H1 (cell line): ENCODE measurements around the gene PRRT1B. TPM values are rescaled to one million over a fixed set of nuclear protein-coding genes. Genes with fewer than 3 reads are reported as not detected.

ENCODE experiments used
- CTCF ChIA-PET: fragments of 300-600 bp; sonication (Branson Sonifier 250); formaldehyde crosslinking; loops from one replicate; lab custom pipeline; 2021; ENCODE audit not compliant: partially characterized antibody; lab: Charles Lee
- POLR2A ChIA-PET: fragments of 300-600 bp; sonication (Branson Sonifier 250); formaldehyde crosslinking; loops from one replicate; lab custom pipeline; 2021; ENCODE audit warnings: inconsistent platforms; ENCODE audit not compliant: partially characterized antibody; lab: Charles Lee
- DNase-seq, 2 experiments: peaks; one replicate each; pipeline versions ENCODE4 v3.0.0 to v3.0.0-alpha.2; 2010 to 2022; ENCODE audit warnings: low spot score in 2 of 2, low read depth in 1 of 2, mixed read lengths in 1 of 2
- FAIRE-seq: peaks from 2 replicates; lab custom pipeline; 2011; peaks lifted over from hg19 to GRCh38; lab: Jason Lieb, UNC
- H2AFZ ChIP-seq: 2 replicates; pipeline ENCODE4 v1.8.1; 2012; ENCODE audit warnings: low read length, inconsistent platforms
- H2AK5ac ChIP-seq: 2 replicates; pipeline ENCODE4 v1.6.1; 2013; ENCODE audit warnings: low read depth, low read length
- H2BK120ac ChIP-seq: replicated peaks from 2 replicates; pipeline ENCODE3; 2013; ENCODE audit warnings: low read depth, low read length, inconsistent platforms
- H2BK12ac ChIP-seq: 2 replicates; pipeline ENCODE4 v1.6.1; 2013; ENCODE audit warnings: low read depth, low read length
- H2BK15ac ChIP-seq: 2 replicates; pipeline ENCODE4 v1.6.1; 2013; ENCODE audit warnings: low read length
- H2BK20ac ChIP-seq: 2 replicates; pipeline ENCODE4 v1.6.1; 2013; ENCODE audit warnings: low read length
- H2BK5ac ChIP-seq: 2 replicates; pipeline ENCODE4 v1.6.1; 2013; ENCODE audit warnings: low read depth, low read length
- H3K14ac ChIP-seq: 2 replicates; pipeline ENCODE4 v1.6.1; 2013; ENCODE audit warnings: inconsistent platforms; ENCODE audit not compliant: insufficient read length
- H3K18ac ChIP-seq: 2 replicates; pipeline ENCODE4 v1.6.1; 2013; ENCODE audit warnings: low read length; ENCODE audit errors: extremely low read depth
- H3K23ac ChIP-seq: 2 replicates; pipeline ENCODE4 v1.6.1; 2013; ENCODE audit warnings: inconsistent platforms; ENCODE audit not compliant: insufficient read length
- H3K23me2 ChIP-seq: 2 replicates; pipeline ENCODE4 v1.6.1; 2013; ENCODE audit warnings: low read depth, low read length
- H3K27ac ChIP-seq: 2 replicates; pipeline ENCODE4 v1.6.1; 2011; ENCODE audit warnings: low read depth, low read length, inconsistent platforms
- H3K27me3 ChIP-seq, 4 experiments: replicated peaks in 1 of 4; 1 replicate in 1 of 4; 2 replicates in 3 of 4; pipeline versions ENCODE4 v1.6.1 to v1.8.1; 2011 to 2013; ENCODE audit warnings: low read length in 3 of 4, mild to moderate bottlenecking in 3 of 4, inconsistent platforms in 2 of 4, mixed read lengths in 2 of 4, moderate library complexity in 1 of 4; ENCODE audit not compliant: control insufficient read depth in 3 of 4, insufficient read depth in 3 of 4; ENCODE audit errors: extremely low read depth in 1 of 4
- H3K36me3 ChIP-seq, 4 experiments: 2 replicates each; pipeline versions ENCODE4 v1.6.1 to v1.8.1; 2011 to 2013; ENCODE audit warnings: mild to moderate bottlenecking in 4 of 4, low read length in 3 of 4, moderate library complexity in 2 of 4, control low read depth in 1 of 4, inconsistent platforms in 1 of 4; ENCODE audit not compliant: insufficient read depth in 4 of 4, control insufficient read depth in 2 of 4
- H3K4ac ChIP-seq: replicated peaks from 2 replicates; pipeline ENCODE3; 2013; ENCODE audit warnings: low read length, low read depth, mixed read lengths, inconsistent platforms; ENCODE audit not compliant: insufficient read length
- H3K4me1 ChIP-seq, 4 experiments: replicated peaks in 1 of 4; 1 replicate in 1 of 4; 2 replicates in 3 of 4; pipeline versions ENCODE4 v1.6.1 to v1.8.1; 2011 to 2013; ENCODE audit warnings: low read length in 3 of 4, inconsistent platforms in 2 of 4, mixed read lengths in 1 of 4; ENCODE audit not compliant: insufficient read depth in 4 of 4, control insufficient read depth in 3 of 4
- H3K4me2 ChIP-seq, 2 experiments: 2 replicates each; pipeline versions ENCODE4 v1.6.1 to v1.8.1; 2011 to 2013; ENCODE audit warnings: low read depth in 2 of 2, low read length in 2 of 2, control low read depth in 1 of 2, inconsistent platforms in 1 of 2, mild to moderate bottlenecking in 1 of 2; ENCODE audit not compliant: insufficient read depth in 1 of 2
- H3K4me3 ChIP-seq, 4 experiments: fragments of 200-600, 300-600 bp in 1 of 4; sonication (generic), shearing (Covaris generic), sonication (Bioruptor Twin) in 1 of 4; 2 replicates each; pipeline versions ENCODE4 v1.5.1 to v1.8.1; 2011 to 2016; ENCODE audit warnings: low read length in 4 of 4, low read depth in 3 of 4, control low read depth in 2 of 4, inconsistent platforms in 2 of 4, mild to moderate bottlenecking in 2 of 4, mixed read lengths in 1 of 4, moderate library complexity in 1 of 4; ENCODE audit not compliant: insufficient read depth in 2 of 4; ENCODE audit errors: extremely low read depth in 1 of 4
- H3K56ac ChIP-seq: replicated peaks from 2 replicates; pipeline ENCODE3; 2013; ENCODE audit warnings: low read depth, mild to moderate bottlenecking, mixed read lengths, low read length, inconsistent platforms; ENCODE audit not compliant: insufficient read length
- H3K79me1 ChIP-seq: 2 replicates; pipeline ENCODE4 v1.6.1; 2013; ENCODE audit warnings: low read depth, low read length, control low read depth
- H3K79me2 ChIP-seq, 2 experiments: 2 replicates each; pipeline versions ENCODE4 v1.6.1 to v1.8.1; 2012 to 2013; ENCODE audit warnings: low read length in 2 of 2, mild to moderate bottlenecking in 2 of 2, inconsistent platforms in 1 of 2; ENCODE audit not compliant: insufficient read depth in 2 of 2, control insufficient read depth in 1 of 2
- H3K9ac ChIP-seq, 4 experiments: replicated peaks in 1 of 4; 1 replicate in 1 of 4; 2 replicates in 3 of 4; pipeline versions ENCODE4 v1.6.1 to v1.8.1; 2011 to 2013; ENCODE audit warnings: low read depth in 3 of 4, low read length in 3 of 4, control low read depth in 2 of 4, mild to moderate bottlenecking in 2 of 4, moderate library complexity in 2 of 4, inconsistent platforms in 1 of 4; ENCODE audit errors: extremely low read depth in 1 of 4
- H3K9me3 ChIP-seq, 2 experiments: 2 replicates each; pipeline versions ENCODE4 v1.6.1 to v1.8.1; 2012 to 2013; ENCODE audit warnings: mild to moderate bottlenecking in 2 of 2, moderate library complexity in 2 of 2, control low read depth in 1 of 2, inconsistent platforms in 1 of 2, low read depth in 1 of 2, low read length in 1 of 2, mixed read lengths in 1 of 2; ENCODE audit not compliant: insufficient read depth in 2 of 2
- H4K20me1 ChIP-seq, 2 experiments: replicated peaks in 1 of 2; 2 replicates each; pipeline versions ENCODE3 to v1.8.1; 2011 to 2013; ENCODE audit warnings: inconsistent platforms in 2 of 2, low read length in 2 of 2, mild to moderate bottlenecking in 1 of 2; ENCODE audit not compliant: insufficient read depth in 2 of 2, control insufficient read depth in 1 of 2
- H4K5ac ChIP-seq: 2 replicates; pipeline ENCODE4 v1.6.1; 2013; ENCODE audit warnings: low read length, low read depth, mixed read lengths, inconsistent platforms; ENCODE audit not compliant: insufficient read length
- H4K8ac ChIP-seq: 2 replicates; pipeline ENCODE4 v1.8.0; 2013; ENCODE audit warnings: mild to moderate bottlenecking, moderate library complexity, low read length, inconsistent platforms; ENCODE audit not compliant: insufficient read depth; ENCODE audit errors: extremely low read depth
- H4K91ac ChIP-seq: replicated peaks from 2 replicates; pipeline ENCODE3; 2013; ENCODE audit warnings: low read length, mixed read lengths, inconsistent platforms; ENCODE audit not compliant: insufficient read length
- ATF2 ChIP-seq: IDR thresholded peaks from 2 replicates; pipeline ENCODE4 v1.6.1; 2012; ENCODE audit warnings: low read length, inconsistent platforms
- BCL11A ChIP-seq, 2 experiments: IDR thresholded peaks; one replicate each; pipeline ENCODE4 v1.6.1; 2011; ENCODE audit warnings: low read depth in 2 of 2, low read length in 2 of 2, mild to moderate bottlenecking in 2 of 2
- EP300 ChIP-seq, 2 experiments: IDR thresholded peaks; 1 replicate in 1 of 2; 2 replicates in 1 of 2; pipeline ENCODE4 v1.6.1; 2011 to 2012; ENCODE audit warnings: low read depth in 2 of 2, low read length in 2 of 2, mild to moderate bottlenecking in 2 of 2, borderline replicate concordance in 1 of 2, inconsistent platforms in 1 of 2, moderate library complexity in 1 of 2
- GABPA ChIP-seq: IDR thresholded peaks from 2 replicates; pipeline ENCODE4 v1.6.1; 2011; ENCODE audit warnings: mild to moderate bottlenecking, low read length, moderate library complexity, borderline replicate concordance; ENCODE audit not compliant: insufficient read depth
- HDAC6 ChIP-seq: IDR thresholded peaks from one replicate; pipeline ENCODE4 v1.7.1; 2012; ENCODE audit warnings: low read depth, mild to moderate bottlenecking, inconsistent platforms, low read length, moderate library complexity
- POLR2A ChIP-seq, 2 experiments: IDR thresholded peaks; 1 replicate in 1 of 2; 2 replicates in 1 of 2; pipeline ENCODE4 v1.6.1; 2011; ENCODE audit warnings: low read depth in 2 of 2, low read length in 2 of 2, mild to moderate bottlenecking in 2 of 2; ENCODE audit errors: control extremely low read depth in 1 of 2
- SIRT6 ChIP-seq: IDR thresholded peaks from one replicate; pipeline ENCODE4 v1.7.1; 2012; ENCODE audit warnings: low read length, inconsistent platforms
- SRF ChIP-seq: IDR thresholded peaks from 2 replicates; pipeline ENCODE4 v1.6.1; 2011; ENCODE audit warnings: mild to moderate bottlenecking, low read depth, low read length, moderate library complexity
- WGBS, 2 experiments: shearing (Covaris generic) in 1 of 2; methylation state at CpG; one replicate each; pipeline versions ENCODE4 v1.1.6 to v1.1.7; 2013 to 2015; ENCODE audit warnings: low lambda C conversion rate in 2 of 2, mixed read lengths in 2 of 2, inconsistent platforms in 1 of 2, low coverage in 1 of 2, missing lambda C conversion rate in 1 of 2; ENCODE audit not compliant: insufficient replicate concordance in 2 of 2, insufficient coverage in 1 of 2, insufficient read length in 1 of 2; ENCODE audit errors: extremely low coverage in 1 of 2, missing lambda C conversion rate in 1 of 2; 5-methylcytosine and 5-hydroxymethylcytosine counted together
- polyA plus RNA-seq, 7 experiments: library from polyadenylated mRNA; depleted of rRNA in 3 of 7; stranded (reverse) in 5 of 7; unstranded in 2 of 7; fragments of >200 nt in 5 of 7; fragments of 200-250 nt in 2 of 7; gene quantifications; 1 replicate in 5 of 7; 2 replicates in 1 of 7; 4 replicates in 1 of 7; pipeline versions ENCODE4 v1.2.1 to v1.2.3, GENCODE V29; 2011 to 2013; ENCODE audit warnings: missing spikeins in 2 of 7, mixed read lengths in 2 of 7
- total RNA-seq: library from RNA; stranded (reverse); fragmentation: NEBNext Ultra II Directional; extraction: Animal tissue kit (Norgen Biotek cat#: 25700); gene quantifications from 2 replicates; pipeline ENCODE4 v1.2.1, GENCODE V29; 2021

PRRT1B gene
- total and polyA plus RNA-seq, 2 of the 8 experiments (the other 6 are each of a cell fraction or from before 2014, with no cell fraction given), result 0.30 to 1.2 TPM

GRCh38 chr9:131525643-131526565 is 19.4 kb upstream of the PRRT1B start:
- no peaks in the 10 kb centered on the region for H3K9me3 ChIP-seq
- H3K23me2 ChIP-seq, result peaks cover 5% of the 10 kb centered on the region; the same call in 1 of the 2 replicates
- H3K4me3 ChIP-seq, result no peak overlapping the region
- H2BK15ac ChIP-seq, result no peak overlapping the region
- no peak overlapping the region for H3K14ac ChIP-seq
- no peak overlapping the region for H3K4ac ChIP-seq
- 0 out of 2 replicates have a peak, but pooled peaks cover 4% of the 10 kb centered on the region for H3K79me1 ChIP-seq
- no peak overlapping the region for H4K5ac ChIP-seq
- no peak overlapping the region for H3K9ac ChIP-seq
- H3K36me3 ChIP-seq, result peaks cover 18 to 63% (median 43%) of the 10 kb centered on the region in 4 experiments; a peak in 7 of 8 replicates
- DNase-seq, result no peak
- no peak overlapping the region for H2BK12ac ChIP-seq
- no peak overlapping the region for H2BK5ac ChIP-seq
- no peak for FAIRE-seq
- peaks cover 0 to 6% of the 10 kb centered on the region in 2 experiments; a peak in 1 of 4 replicates for H3K79me2 ChIP-seq
- no peak overlapping the region for H2AFZ ChIP-seq
- peaks cover 0 to 6% (median 4%) of the 10 kb centered on the region in 4 experiments; a peak in 6 of 7 replicates for H3K4me1 ChIP-seq
- H3K27me3 ChIP-seq, result no peaks in the 10 kb centered on the region
- ChIA-PET POLR2A (interaction anchor here (0.6 to 5.0 kb wide), 9 partner anchors 7 to 173 kb away, joined by 3 to 22 read pairs (median 3); no protein-coding TSS in a partner anchor), CTCF (interaction anchor here (1.1 kb wide), 1 partner anchor 65 kb away, joined by 3 read pairs; no protein-coding TSS in a partner anchor)
- H3K23ac ChIP-seq, result no peak overlapping the region
- no peak overlapping the region for H2BK120ac ChIP-seq
- H4K8ac ChIP-seq, result no peak overlapping the region
- TF ChIP-seq BCL11A (IDR thresholded peaks at IDR 0.05; ENCODE audit: low read depth in 2 of 2, low read length in 2 of 2), result no peak
- no peak for TF ChIP-seq POLR2A (IDR thresholded peaks at IDR 0.05; ENCODE audit: control extremely low read depth in 1 of 2, low read depth in 2 of 2, low read length in 2 of 2)
- no peak for TF ChIP-seq ATF2
- TF ChIP-seq HDAC6, result no peak
- no peak for TF ChIP-seq SRF
- no peak for TF ChIP-seq SIRT6
- TF ChIP-seq GABPA, result no peak
- TF ChIP-seq EP300 (IDR thresholded peaks at IDR 0.05; ENCODE audit: borderline replicate concordance in 1 of 2, low read depth in 2 of 2, low read length in 2 of 2), result no peak
- H3K18ac ChIP-seq, result no peak overlapping the region
- no peak overlapping the region for H4K91ac ChIP-seq
- H2BK20ac ChIP-seq, result no peak overlapping the region
- H3K56ac ChIP-seq, result no peak overlapping the region
- no peak overlapping the region for H2AK5ac ChIP-seq
- peaks cover 5 to 9% of the 10 kb centered on the region in 2 experiments for H4K20me1 ChIP-seq
- WGBS, 2 experiments, result 90% methylated on average over 19 of the region's 19 CpGs; no CpG with 5 or more reads in 1 of the 2 experiments
- H3K27ac ChIP-seq, result no peak overlapping the region
- no peak overlapping the region for H3K4me2 ChIP-seq
